CMK (cell line): ENCODE data around the gene RSPH6A.

Source experiments
- DNase-seq: peaks from one replicate; pipeline ENCODE4 v3.0.0-alpha.2; 2010; ENCODE audit warnings: low read depth

RSPH6A gene

GRCh38 chr19:45825263-45825605, 10.1 kb upstream of the RSPH6A start:
- DNase-seq, result no peak

DNA sequence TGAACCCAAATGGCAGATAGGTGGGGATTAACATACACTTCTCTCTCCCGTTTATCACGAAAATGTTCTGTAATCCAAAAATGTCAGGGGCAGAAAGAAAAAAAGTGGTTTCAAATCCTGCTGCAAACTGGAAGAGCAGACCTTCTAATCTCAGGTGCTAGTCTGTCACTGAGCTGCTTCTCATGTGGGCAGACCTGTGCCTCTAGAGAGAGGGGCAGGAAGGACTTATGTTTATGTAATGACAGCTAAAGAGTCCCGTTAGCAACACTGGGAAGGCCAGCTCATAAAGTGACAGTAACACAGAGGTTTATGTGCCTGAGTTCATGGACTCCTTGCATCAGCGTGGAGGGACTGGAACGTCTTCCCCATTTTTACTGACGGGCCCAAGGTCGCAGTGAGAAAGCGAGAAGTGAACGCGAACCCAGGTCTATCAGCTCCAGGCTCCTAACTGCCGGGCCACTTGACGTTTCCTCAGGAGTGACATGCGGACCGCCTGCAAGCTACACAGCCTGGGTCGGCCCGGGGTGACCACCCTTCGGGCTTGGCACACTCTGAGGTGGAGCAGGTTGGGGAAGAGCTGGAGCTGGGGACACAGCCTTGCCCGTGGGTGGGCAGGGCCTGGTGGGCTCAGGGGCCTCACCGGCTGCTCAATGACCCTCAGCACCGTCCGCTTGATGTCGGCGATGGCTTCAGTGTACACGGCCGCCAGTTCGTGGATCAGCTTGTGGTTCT, 9.6 kb upstream of the RSPH6A start:
- no peak for DNase-seq

DNA sequence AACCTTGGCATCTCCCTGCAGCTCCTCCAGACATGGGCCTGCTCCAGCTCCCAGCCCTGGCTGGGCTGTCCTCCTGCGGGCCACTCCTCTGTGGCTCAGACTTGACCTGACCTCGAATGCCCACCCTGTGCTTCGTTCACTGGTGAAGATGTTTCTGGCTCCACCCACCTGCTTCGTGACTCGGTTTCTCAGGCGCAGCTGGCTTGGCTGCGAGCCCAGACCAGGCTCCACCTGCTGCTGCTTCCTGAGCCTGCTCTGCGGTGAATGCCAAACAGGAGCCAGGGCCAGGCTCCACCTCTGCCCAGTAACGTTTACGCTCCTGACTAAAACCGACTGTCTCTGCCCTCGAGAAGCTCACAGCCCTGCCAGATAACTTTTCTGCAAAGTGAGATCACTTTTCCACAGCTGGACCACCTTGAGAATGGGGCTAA, 8.9 kb upstream of the RSPH6A start:
- no peak for DNase-seq

DNA sequence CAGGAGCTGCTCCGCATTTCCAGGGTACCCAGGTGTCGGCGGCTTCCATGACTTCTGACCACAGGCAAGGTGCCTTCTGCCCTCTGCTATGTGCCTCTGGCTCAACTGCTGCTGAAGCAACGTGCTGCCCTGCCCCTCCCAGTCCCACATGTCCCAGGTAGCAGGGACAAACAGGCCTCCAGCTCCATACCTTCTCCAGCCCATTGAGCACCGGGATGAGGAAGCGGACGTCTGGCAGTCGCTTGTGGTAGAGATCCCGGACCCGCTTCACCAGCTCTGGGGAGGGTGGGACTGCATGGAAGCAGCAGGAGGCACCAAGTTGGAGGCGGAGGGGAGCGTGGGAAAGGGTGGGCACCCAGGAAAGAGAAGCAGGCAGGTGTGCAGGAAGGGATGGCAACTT, 8.1 kb upstream of the RSPH6A start:
- no peak for DNase-seq

- no peak for DNase-seq
Observed at GRCh38 chr19:45822716-45823115, 7.6 kb upstream of the RSPH6A start.

DNA sequence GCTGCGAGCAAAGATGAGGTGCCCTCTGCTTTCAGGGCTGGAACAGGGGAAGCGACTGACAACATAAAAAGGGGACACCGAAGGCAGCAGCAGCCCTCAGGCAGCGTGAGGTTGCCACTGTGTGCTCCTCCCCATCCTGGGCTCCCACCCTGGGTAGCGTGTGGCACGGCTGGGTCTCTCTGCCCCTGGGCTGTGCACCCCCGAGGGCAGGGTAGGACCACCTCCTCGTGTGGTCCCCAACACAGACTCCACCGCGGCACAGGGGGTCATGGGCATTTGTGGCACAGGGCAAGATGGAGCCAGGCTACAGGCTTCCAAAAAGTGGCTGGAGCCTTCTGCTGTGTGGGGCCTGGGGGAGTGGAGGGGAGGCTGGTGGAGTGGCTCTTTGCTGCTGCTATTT, 6.5 kb upstream of the RSPH6A start:
- no peak for DNase-seq

DNA sequence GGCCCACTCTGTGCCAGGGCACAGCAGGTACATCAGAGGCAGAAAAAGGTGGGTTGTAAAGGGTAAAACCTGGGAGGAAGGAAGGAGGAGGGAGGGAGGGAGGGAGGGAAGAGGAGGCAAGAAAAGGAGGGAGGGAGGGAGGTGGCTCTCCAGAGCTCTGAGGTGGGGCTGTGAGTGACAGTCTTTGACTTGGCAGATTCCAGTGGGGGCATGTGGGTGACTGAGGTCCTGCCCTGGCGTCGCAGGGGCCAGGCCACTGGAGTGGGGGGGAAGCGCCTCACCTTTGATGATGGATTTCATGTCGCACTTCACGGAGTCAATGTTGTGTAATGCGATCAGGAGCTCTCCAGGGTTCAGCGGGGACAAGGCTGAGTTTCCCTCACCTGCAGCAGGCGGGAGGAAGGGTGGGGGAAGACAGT, 6.0 kb upstream of the RSPH6A start:
- no peak for DNase-seq

DNA sequence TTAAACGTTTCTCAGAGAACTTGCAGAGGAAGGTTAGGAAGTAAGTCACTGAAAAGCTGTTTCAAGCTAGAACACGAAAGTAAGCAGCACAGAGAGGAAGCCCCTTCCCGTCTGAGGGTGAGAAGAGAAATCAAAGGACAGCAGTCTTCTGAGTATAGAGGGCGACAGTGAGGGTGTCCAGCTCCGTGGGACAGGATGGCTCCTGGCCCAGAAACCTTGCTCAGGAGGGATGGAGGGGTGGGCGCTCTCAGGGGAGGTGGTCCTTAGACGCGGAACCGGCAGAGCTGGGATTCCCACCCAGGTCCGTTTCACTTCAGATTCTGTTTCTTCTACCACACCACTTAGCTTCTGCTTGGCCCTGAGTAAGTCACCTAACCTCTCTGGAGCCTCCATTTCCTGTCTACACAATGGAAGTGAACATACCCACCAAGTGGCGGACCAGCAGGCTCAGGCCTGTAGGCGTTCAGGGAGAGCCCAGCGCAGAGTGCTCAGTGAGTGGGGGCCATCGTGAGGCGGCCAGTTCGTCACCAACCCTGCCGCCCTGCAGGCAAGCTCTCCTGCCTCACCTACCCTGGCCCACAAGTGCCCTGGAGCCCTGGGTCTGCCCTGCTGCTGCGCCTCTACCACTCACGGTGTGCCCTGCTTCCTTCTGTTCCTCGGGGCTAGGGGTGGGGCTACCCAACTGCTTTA, 5.5 kb upstream of the RSPH6A start:
- no peak for DNase-seq

- DNase-seq, result no peak
Observed at GRCh38 chr19:45819769-45820168, 4.7 kb upstream of the RSPH6A start.

DNA sequence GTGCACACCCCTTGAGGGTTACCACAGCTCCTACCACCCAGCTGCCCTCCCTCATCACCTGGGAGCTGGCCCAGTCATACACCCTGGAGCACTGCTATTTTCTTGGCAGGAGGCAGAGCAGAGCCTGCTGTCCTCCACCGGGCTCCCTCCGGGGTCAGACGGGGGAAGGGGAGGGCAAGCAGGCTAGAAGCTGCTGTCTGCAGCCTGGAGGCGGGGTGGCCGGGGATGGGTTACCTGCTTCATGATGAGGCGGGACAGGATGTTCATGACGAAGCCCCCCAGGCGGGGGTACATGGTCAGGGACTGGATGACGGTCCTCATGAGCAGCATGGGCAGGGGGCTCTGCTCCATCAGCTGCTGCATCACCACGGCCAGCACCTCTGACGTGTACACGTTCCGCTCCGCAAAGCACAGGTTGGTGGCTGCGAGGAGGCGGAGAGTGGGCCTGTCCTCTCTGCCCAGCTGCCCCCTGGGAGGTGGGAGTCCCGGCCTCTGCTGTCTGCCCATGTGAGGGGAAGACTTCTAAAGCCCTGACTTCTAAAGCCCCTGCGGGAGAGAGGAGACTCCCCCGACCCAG, 2.7 kb upstream of the RSPH6A start:
- DNase-seq, result no peak

- DNase-seq, result peak; percentile 92
Observed at GRCh38 chr19:45817010-45817724, 2.1 kb upstream of the RSPH6A start.

GRCh38 chr19:45816236-45817009, 1.3 kb upstream of the RSPH6A start:
- no peak for DNase-seq

GRCh38 chr19:45815481-45816216, 541 bp upstream of the RSPH6A start:
- no peak for DNase-seq

- DNase-seq, result no peak
Observed at GRCh38 chr19:45814166-45814780, 835 bp downstream of the RSPH6A start.

- DNase-seq, result no peak
Observed at GRCh38 chr19:45812297-45812696, 2.8 kb downstream of the RSPH6A start.

DNA sequence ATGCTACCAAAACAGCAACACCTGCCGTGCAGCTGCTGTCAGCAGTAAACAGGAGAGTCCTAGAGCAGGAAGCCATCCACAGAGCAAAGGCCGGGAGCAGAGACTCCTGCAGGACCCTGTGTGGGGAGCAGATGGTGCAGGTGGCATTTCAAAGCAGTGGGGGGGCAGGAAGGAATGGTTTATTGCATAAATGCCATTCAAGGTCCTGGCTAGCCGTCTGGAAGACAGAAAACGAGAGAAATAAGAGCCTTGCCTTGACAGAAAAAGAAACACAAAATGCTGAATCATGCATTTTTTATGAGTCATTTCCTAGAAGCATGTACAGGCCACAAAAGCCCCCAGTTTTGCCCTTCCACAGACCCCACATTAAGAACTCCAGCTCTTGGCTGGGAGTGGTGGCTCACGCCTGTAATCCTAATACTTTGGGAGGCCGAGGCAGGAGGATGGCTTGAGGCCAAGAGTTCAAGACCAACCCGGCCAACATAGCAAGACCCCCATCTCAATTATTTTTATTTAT, 5.4 kb downstream of the RSPH6A start:
- DNase-seq, result no peak

DNA sequence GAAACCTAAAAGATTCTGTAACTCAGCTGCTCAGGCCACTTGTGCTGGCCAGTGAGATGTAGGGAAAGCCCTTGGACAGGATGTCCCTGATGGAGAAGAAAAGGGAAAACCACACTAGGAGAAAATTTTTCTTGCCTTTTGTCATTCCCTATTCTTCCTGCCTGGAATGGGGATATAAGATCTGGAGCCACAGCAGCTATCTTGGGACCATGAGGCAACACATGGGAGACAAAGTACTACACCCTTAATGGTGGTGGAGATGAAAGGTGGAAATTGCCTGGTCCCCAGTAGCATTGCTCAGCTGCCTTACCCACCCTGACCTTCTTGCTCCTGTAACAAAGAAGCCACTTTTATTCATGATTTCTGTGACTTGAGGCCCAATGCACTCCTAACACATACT, 9.4 kb downstream of the RSPH6A start:
- DNase-seq, result no peak

GRCh38 chr19:45804959-45805230, 10.2 kb downstream of the RSPH6A start:
- DNase-seq, result no peak

DNA sequence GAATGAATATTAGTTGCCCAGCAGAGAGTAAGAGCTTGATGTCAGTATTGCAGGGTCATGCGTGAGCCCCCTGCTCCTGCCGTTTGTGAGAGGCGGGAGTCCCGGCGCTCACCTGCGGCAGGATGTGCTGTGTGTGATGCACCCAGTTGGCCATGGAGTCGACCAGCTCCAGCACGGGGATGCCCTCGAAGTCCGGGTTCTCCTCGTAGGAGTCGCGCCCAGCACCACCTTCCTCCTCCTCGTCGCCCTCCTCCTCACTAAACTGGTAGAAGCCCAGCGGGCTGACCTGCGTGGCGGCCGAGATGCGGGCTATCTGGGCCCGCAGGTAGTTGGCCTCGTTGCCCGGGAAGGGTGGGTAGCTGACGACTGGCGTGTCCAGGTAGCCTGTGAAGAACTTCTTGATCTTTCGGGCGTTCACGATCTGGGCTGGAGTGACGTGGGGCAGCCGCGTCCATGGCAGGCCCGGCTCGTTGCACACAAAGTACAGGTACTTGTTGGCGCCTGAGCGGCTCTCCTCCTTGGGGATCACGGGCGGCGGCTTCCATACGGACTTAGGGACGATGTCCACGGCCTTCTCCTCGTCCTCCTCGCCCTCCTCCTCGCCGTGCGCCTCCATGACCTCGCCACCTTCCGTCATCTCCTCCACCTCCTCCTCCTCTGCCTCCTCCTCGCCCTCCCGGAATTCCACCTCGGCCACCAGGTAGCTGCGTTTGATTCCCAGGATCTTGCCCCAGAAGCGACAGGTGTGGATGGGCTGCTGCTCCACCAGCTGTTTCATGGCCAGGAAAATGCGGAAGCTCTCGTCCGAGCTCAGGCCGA, 10.8 kb downstream of the RSPH6A start:
- no peak for DNase-seq

DNA sequence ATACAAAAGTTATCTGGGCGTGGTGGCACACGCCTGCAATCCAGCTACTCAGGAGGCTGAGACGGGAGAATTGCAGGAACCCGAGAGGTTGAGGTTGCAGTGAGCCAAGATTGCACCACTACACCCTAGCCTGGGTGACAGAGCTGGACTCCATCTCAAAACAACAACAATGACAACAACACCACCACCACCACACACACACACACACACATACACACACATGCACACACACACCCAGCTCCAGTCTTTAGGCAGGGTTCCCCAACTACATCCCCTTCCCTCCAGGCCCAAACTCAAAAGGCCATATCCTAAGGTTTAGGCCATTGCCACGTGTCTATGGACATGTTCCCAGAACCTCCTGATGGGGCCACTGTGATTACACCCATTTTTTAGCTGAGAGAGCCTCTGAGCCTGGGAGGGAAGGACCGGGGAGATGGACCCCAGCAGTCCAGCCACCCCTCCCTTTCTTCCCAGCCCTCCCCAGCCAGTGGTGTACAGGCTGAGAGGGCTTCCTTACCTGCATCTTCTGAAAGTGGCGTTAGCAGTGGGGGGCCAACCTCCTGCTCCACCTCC, 13.4 kb downstream of the RSPH6A start:
- no peak for DNase-seq
